Adrenal gland (tissue), 5 donors: Measurements from ENCODE around the gene TBX1.

Experiments
- CTCF ChIP-seq, 6 experiments: fragments of 450-650 bp in 4 of 6; fragments of 200-600 bp in 2 of 6; sonication (generic) in 1 of 6; IDR thresholded peaks; 1 replicate in 5 of 6; 2 replicates in 1 of 6; pipeline versions ENCODE4 v1.5.1 to v1.8.0; 2016 to 2021; ENCODE audit warnings: antibody characterized with exemption in 6 of 6, mild to moderate bottlenecking in 2 of 6, moderate library complexity in 1 of 6
- POLR2A ChIP-seq, 2 donors: fragments of 450-650 bp; IDR thresholded peaks; one replicate each; pipeline ENCODE4 v1.6.1; 2017; ENCODE audit warnings: antibody characterized with exemption in 2 of 2, mild to moderate bottlenecking in 2 of 2, moderate library complexity in 1 of 2
- donor health status: DM: no; HTN: no; CAD: no.

GRCh38 chr22:19779011-19779421 is 18.4 kb downstream of the TBX1 start:
- TF ChIP-seq CTCF (IDR thresholded peaks at IDR 0.05) (no peak), POLR2A (IDR thresholded peaks at IDR 0.05) (no peak)
